Stimulated activated CD4-positive, alpha-beta T cell treated with anti-CD3 and anti-CD28 coated beads, Interleukin-4, amount 100 ng/mL, for 48 hours (primary cell): ENCODE results near the gene WSB2.

Source experiments
- DNase-seq, 2 donors: peaks; one replicate each; pipeline ENCODE4 v3.0.0-alpha.2; 2020; ENCODE audit warnings: low read depth in 2 of 2

Gene WSB2

DNA sequence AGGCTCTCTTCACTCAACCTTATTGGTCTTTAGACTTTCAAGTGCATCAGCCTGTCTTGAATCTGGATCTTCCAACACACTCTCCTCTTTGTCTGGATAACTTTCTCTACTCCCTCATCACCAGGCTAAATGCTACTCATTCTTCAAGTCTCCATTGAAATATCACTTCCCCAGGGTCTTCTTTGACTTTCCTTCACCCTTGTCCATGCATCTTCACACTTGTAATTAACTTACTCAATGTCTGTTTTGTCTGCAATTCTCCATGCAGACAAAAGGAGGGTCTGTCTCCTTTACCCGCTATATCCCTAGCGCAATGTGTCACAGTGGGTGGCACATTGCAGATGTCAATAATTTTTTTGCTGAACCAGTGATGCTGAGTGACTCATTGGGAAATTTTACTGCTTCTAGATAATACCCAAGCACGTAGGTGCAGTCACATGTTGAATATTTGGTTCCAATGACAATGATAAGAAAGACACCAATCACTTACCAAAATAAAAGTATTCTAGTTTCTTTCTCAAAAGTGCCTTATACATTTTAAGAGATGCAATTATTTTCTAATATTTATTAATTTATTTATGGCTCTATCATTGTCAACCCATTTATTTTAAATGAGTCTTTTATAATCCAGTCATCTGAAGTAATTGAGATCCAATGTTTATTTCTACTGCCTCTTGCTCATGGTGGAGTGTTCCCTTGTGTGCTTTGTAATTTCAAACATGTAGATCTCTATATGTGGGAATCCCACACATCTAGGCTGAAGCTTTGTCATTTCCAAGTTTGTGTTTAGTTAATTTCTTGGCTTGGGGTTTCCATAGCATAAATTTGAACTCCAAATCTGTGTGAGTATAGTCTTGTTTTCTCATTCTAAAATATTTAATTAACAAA lies 66.2 kb downstream of the WSB2 start:
- no peak for DNase-seq

DNA sequence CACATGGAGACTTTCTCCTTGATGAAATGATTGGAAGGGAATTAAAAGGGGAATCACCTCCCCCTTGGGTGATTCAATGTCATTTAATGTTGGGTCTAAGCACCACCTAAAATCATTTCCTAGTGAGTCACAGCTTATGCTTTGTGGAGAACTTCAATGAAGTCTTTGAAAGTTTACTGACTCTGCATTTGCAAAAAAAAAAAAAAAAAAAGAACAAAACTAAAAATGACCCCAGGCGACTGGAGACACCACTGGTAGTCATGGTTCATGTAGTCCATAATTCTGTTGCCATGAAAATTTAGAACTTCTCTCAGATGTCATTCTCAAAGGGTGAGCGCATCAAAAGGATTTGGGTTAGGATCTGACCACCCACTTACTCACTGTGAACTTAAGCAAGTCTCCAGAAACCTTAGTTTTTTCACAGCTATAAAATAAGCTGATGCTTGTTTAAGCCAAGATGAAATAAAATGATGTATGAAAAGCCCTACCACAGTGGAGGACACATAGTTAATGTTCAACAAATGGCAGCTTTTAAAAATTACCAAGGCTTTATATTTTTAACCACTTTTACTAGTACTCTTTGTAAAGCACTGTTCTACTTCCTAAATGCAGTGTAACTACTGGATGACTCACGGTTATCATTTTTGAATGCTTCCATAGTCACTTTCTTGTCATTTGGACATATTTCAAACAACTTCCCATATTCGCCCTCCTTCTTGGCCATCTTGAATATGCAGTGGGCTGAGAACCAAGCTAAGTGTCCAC lies 74.1 kb downstream of the WSB2 start:
- DNase-seq: no peak

DNA sequence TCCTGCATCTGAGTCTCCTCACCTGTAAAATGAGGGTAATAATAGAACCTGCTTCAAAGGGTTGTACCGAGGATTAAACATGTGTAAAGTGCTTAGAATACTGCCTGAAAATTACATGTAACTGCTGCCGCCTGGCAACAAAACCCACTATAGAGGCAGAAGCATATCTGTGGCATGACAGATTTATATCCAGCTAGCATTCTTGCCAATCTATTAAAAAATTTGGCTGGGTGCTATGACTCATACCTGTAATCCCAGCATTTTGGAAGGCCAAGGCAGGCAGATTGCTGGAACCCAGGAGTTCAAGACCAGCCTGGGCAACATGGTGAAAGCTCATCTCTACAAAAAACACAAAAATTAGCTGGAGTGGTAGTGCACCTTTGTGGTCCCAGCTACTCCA lies 75.8 kb downstream of the WSB2 start:
- no peak for DNase-seq
